ENCODE data around the gene SH3BP4. TPM values are rescaled to one million over a fixed set of nuclear protein-coding genes. Genes with fewer than 3 reads are reported as not detected.

SH3BP4 gene
- total RNA-seq, 1 donor from 2014 or later: 58.6 TPM

- H3K9me3 Mint-ChIP-seq (ENCODE audit: unreplicated experiment): no peaks in the 10 kb centered on the region
These were observed 92.1 kb downstream of the SH3BP4 start for GRCh38 chr2:235043762-235044500.

DNA sequence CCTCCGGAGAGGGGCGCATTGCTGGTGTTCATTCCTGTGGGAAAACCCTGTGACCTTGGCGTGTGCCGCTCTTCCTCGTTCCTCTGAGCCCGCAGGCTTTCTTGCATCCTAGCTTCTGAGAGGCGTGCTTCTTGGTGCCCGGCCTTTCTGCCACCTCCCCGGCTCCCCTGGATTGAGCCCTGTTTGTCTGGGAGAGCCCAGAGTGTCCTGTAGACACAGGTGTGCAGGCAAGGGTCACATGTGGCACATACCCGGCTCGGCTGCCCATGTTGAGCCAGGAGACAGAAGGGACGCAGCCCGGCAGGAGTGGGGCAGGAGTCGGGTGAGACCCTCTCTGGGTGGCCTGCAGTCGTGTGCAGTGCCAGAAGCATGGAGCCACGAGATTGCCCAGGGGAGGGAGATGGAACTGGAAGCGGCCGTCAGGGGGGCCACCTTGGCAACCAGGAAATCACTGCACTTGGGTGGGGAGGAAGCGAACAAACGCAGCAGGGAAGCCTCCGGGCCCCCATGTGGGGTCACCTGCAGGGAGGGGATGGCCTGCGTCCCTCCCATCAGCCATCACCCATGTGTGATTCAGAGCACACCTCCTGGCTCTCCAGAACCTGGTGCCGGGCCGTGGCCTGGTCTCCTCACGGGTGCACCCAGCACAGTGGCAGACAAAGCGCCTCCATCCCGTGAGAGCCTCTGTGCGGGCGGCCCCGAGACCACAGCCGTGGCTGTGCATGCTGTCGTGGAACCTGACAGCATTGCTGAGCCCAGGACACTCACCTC lies 92.9 kb downstream of the SH3BP4 start:
- no peak for DNase-seq (ENCODE audit: low spot score)
- Mint-ChIP-seq H3K27ac (ENCODE audit: unreplicated experiment) (no peak overlapping the region), H3K4me3 (ENCODE audit: unreplicated experiment) (peak overlapping the region; percentile 62), H3K36me3 (ENCODE audit: low read depth, unreplicated experiment) (peaks cover 42% of the 10 kb centered on the region), H3K9me3 (ENCODE audit: unreplicated experiment) (no peaks in the 10 kb centered on the region), H3K27me3 (ENCODE audit: unreplicated experiment) (peaks cover 16% of the 10 kb centered on the region), H3K4me1 (ENCODE audit: unreplicated experiment) (peaks cover 19% of the 10 kb centered on the region)
- TF ChIP-seq, protein P1, sequence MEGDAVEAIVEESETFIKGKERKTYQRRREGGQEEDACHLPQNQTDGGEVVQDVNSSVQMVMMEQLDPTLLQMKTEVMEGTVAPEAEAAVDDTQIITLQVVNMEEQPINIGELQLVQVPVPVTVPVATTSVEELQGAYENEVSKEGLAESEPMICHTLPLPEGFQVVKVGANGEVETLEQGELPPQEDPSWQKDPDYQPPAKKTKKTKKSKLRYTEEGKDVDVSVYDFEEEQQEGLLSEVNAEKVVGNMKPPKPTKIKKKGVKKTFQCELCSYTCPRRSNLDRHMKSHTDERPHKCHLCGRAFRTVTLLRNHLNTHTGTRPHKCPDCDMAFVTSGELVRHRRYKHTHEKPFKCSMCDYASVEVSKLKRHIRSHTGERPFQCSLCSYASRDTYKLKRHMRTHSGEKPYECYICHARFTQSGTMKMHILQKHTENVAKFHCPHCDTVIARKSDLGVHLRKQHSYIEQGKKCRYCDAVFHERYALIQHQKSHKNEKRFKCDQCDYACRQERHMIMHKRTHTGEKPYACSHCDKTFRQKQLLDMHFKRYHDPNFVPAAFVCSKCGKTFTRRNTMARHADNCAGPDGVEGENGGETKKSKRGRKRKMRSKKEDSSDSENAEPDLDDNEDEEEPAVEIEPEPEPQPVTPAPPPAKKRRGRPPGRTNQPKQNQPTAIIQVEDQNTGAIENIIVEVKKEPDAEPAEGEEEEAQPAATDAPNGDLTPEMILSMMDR (IDR thresholded peaks at IDR 0.05; ENCODE audit: unreplicated experiment): no peak

More at GRCh38 chr2:235043762-235044500, 92.1 kb downstream of the SH3BP4 start:
- H3K4me1 Mint-ChIP-seq (ENCODE audit: unreplicated experiment): peaks cover 24% of the 10 kb centered on the region
- H3K4me3 Mint-ChIP-seq (ENCODE audit: unreplicated experiment): peak overlapping the region; percentile 81
- no peak for DNase-seq (ENCODE audit: low spot score)
- peak overlapping the region; percentile 48 for H3K27ac Mint-ChIP-seq (ENCODE audit: unreplicated experiment)
- peaks cover 17% of the 10 kb centered on the region for H3K27me3 Mint-ChIP-seq (ENCODE audit: unreplicated experiment)
- TF ChIP-seq, protein P1 (IDR thresholded peaks at IDR 0.05; ENCODE audit: unreplicated experiment): no peak
- H3K36me3 Mint-ChIP-seq (ENCODE audit: low read depth, unreplicated experiment): peaks cover 42% of the 10 kb centered on the region

DNA sequence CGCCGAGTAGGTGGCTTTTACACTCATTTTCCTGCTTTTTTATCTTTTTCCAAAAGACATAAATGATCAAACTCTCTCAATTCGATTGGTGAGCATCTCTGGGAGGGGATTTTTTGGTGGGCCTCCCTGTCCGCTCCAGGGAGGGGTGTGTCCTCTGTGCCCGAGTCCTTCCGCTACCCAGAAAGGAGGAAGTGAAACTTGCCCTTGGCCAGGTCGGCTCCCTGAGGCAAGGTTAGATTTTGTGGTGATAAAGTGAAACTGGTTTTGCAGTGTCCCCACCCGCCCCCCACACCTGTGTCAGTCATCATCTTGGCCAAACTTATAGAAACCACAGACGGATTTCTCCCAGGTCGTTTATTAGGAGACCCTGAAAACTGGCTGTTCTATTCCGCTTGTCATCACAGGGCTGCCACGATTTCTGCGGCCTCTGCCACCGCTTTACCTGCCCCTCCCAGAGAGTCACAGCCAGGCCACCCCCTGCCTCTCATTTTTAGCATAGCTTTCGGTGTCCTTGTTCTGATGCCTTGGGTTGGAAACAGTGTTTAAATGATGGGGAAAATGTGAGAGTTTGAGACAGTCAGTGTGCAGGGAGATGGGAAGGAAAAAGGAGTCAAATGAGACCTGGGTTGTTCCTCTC lies 93.6 kb downstream of the SH3BP4 start:
- TF ChIP-seq, protein P1 (IDR thresholded peaks at IDR 0.05; ENCODE audit: unreplicated experiment): no peak
- peaks cover 14% of the 10 kb centered on the region for H3K27me3 Mint-ChIP-seq (ENCODE audit: unreplicated experiment)
- no peak for DNase-seq (ENCODE audit: low spot score)
- H3K4me1 Mint-ChIP-seq (ENCODE audit: unreplicated experiment): peaks cover 17% of the 10 kb centered on the region
- H3K36me3 Mint-ChIP-seq (ENCODE audit: low read depth, unreplicated experiment): peaks cover 42% of the 10 kb centered on the region
- H3K4me3 Mint-ChIP-seq (ENCODE audit: unreplicated experiment): peak overlapping the region; percentile 42
- no peaks in the 10 kb centered on the region for H3K9me3 Mint-ChIP-seq (ENCODE audit: unreplicated experiment)
- no peak overlapping the region for H3K27ac Mint-ChIP-seq (ENCODE audit: unreplicated experiment)

DNA sequence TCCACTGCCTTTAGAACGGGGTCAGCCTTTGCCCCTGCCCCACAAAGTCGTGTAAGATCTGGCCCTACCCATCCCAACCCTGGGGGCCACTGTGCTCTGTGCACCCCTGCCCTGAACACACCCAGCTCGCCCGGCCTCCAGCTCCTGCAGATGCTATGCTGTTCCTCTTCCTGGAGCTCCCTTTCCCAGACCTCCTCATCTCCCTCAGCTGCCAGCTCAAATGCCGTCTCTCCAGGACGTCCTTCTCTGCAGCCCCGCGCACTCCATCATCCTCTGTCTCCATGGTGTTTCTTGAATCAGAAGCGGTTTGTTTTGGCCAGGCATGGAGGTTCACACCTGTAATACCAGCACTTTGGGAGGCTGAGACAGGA lies 94.1 kb downstream of the SH3BP4 start:
- no peak overlapping the region for H3K27ac Mint-ChIP-seq (ENCODE audit: unreplicated experiment)
- H3K27me3 Mint-ChIP-seq (ENCODE audit: unreplicated experiment): peaks cover 14% of the 10 kb centered on the region
- TF ChIP-seq, protein P1 (IDR thresholded peaks at IDR 0.05; ENCODE audit: unreplicated experiment): no peak
- no peak for DNase-seq (ENCODE audit: low spot score)
- H3K9me3 Mint-ChIP-seq (ENCODE audit: unreplicated experiment): no peaks in the 10 kb centered on the region
- H3K36me3 Mint-ChIP-seq (ENCODE audit: low read depth, unreplicated experiment): peaks cover 39% of the 10 kb centered on the region
- peak overlapping the region; percentile 37 for H3K4me3 Mint-ChIP-seq (ENCODE audit: unreplicated experiment)
- peaks cover 17% of the 10 kb centered on the region for H3K4me1 Mint-ChIP-seq (ENCODE audit: unreplicated experiment)
